Mesangial cell (primary cell): ENCODE data around the gene ORAI1. TPM values are rescaled to one million over a fixed set of nuclear protein-coding genes. Genes with fewer than 3 reads are reported as not detected.

Experiments
- total RNA-seq: library from RNA; depleted of rRNA; stranded (reverse); fragments of >200 nt; gene quantifications from 2 replicates; pipeline ENCODE4 v1.2.3, GENCODE V29; 2015

ORAI1 gene
- total RNA-seq = 18.1 and 23.6 TPM in 2 replicates

GRCh38 chr12:121626087-121626852, at the start of gene ORAI1:
Gene ORAI1 (plus strand): TSS chr12:121626530.

GRCh38 chr12:121580959-121581685, 45.2 kb upstream of the ORAI1 start, which contains the start of gene KDM2B:
Gene KDM2B (minus strand): TSS chr12:121581023. CDS start chr12:121580911, 112 bp downstream.

GRCh38 chr12:121669521-121669900, 43.2 kb downstream of the ORAI1 start, which contains the start of gene MORN3:
Gene MORN3 (minus strand): TSS chr12:121669654. CDS start chr12:121669483, 171 bp downstream.

Other genes starting within 250 kb of the ORAI1 start
- 27.5 and 40.2 TPM in 2 replicates for gene RNF34, start 226.4 kb upstream of the ORAI1 start, total RNA-seq
- gene KDM2B, start 45.5 kb upstream of the ORAI1 start, total RNA-seq = 20.3 and 48.1 TPM in 2 replicates
- gene MORN3, start 43.1 kb downstream of the ORAI1 start, total RNA-seq = 0.16 and 0.51 TPM in 2 replicates
- 10.3 and 12.4 TPM in 2 replicates for gene TMEM120B, start 86.2 kb downstream of the ORAI1 start, total RNA-seq
- 131 and 170 TPM in 2 replicates for gene RHOF, start 167.2 kb downstream of the ORAI1 start, total RNA-seq
- 6.8 and 12.3 TPM in 2 replicates for gene SETD1B, start 177.5 kb downstream of the ORAI1 start, total RNA-seq
- gene HPD, start 232.3 kb downstream of the ORAI1 start, total RNA-seq = not detected in 2 replicates